HG03575 (cell line): ENCODE measurements around the gene SCUBE2.

ENCODE experiments used
- ATAC-seq: cut with Tn5 transposase; IDR thresholded peaks from one replicate; pipeline ENCODE4 v1.9.1; 2021; ENCODE audit not compliant: unreplicated experiment, insufficient number of reproducible peaks, low FRiP score; ENCODE audit errors: extremely low read depth

The SCUBE2 gene

DNA sequence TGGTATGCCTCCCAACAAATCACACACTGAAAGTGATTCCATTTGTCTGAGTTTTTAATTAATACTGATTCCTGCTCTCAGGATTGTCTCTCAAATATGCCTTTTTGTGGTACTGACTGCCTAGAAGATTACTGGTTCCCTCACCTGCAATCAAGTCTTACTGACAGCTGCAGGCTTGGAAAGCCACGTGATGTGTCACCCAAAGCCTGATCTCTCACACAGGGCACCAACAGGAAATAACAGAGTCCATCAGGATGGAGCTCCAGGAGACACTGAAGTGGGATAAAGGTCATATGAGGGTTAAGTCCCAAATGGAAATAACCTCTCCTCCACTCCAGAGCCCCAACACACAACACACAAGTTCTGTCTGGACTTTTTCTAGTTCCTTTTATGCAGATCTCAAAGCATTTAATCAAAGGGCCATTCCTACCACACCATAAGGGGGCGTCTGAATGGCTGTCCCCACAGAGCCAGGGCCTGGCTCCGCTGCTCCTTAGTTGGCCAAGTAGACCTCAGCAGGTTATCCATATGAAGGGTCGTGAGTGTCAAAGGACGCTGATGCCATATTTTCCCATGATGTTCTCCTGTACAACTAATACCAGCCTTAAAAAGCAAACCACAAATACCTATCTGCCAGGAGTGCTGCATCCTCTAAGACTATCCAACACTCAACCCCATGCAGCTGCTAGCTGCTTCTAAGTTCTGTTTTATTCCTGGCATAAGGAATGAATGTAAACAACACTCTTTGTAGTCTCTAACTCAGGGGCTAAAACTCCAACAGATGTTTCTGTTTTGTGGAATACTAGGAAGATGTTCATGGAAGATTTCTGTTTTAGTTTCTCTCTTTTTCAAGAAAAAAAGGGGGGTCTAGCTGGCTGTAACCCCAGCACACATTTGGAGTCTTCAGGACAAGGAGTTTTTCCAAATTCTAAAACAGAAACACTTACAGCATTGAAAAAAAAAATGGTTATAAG, 13.0 kb downstream of the SCUBE2 start:
- no peak for ATAC-seq

DNA sequence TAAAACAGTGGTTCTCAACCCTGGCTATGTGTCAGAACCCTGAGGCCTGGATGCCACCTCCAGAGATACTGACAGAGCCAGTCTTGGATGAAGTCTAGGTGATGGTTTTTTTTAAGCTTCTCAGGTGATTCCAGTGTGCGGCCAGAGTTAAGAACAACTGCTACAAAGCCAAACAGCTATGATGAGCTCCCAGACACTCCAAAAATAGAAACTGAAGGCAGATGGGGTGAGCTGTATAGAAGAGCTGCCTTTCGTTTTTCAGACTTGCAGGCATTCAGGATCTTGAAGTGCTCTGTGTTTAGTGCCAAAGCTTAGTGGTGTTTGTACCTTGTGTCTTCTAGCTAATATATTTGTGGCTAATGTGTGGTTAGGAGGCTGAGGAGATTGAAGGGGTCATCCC, 14.2 kb downstream of the SCUBE2 start:
- ATAC-seq = no peak

DNA sequence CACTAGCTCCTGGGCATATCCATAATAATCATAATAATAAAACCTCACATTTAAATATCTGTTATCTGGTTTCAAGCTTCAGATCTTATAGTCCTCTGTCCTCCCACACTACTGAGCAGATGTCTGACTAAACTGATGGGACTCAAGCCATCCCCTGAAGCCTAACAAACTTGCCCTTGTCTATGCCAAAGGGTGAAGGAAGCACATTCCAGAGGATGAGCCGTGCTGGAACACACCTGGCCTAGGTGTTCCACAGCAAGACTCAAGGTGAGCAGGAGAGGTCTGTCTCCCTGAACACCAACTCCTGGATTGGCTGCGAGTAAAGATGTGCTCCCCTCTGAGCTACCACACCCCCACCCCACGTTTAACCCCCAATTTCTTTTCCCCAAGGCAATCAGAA, 14.7 kb downstream of the SCUBE2 start:
- ATAC-seq = no peak

DNA sequence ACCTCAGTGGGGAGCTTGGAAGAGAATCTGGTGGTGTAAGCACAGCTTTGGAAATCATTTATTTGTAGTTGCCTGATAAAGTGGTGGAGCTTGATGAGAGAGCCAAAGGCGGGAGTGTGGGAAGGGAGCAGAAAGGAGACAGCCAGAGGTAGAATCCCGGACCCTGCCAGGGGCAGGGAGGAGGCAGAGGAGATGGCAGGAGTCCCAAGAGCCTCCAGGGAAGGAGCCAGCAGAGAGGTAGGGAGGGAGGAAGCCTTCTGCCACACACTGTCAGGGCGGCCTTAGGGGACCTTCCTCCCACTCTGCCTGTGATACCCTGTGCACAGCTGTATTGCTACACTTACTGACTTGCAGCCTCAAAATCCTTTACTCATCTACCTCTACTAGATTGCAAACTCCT, 15.4 kb downstream of the SCUBE2 start:
- no peak for ATAC-seq

DNA sequence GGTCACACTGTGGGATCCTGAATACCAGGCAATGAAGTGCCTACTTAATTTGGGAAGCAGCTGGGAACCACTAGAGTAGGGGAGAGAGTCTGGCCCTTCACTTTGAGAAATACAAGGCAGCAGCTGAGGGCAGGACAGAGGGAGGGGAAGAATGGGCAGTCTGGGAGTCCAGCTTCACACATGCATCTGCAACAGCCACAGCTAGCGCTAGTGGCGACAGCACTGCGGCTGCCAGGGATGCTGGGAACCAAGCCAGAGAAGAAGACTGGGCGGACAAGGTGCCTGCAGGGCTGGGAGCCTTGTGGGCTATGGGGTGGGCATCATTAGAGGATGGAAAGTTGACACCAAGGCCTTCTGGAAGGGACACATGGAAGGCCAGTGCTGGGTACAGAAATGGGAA, 15.8 kb downstream of the SCUBE2 start:
- ATAC-seq = no peak

DNA sequence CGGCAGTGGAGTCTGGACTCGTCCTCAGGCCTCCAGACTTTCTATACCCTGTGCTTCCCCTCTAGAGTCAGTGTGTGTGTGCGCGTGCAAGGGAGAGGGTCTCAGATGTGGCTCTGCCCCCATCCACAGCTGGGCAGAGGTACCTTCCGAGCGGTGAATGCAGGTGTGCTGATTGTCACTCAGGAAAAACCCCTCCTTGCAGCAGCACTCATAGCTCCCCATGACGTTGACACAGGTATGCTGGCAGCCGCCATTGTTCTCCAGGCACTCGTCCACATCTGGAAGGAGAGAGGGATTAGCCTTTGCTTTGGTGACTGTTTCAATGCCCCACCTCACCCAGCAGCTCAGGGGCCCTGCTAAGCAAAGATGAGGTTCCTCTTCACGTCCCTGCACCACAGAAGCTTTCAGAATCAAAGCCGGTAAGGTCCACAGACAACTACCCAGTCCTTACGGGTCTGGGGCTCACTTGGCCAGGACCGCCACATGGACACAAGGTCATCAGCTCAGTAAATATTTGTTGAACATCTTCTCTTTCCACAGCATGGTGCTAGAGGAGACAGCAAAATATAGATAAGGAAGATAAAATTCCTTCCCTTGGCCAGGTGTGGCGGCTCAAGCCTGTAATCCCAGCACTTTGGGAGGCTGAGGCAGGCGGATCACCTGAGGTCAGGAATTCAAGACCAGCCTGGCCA, 16.9 kb downstream of the SCUBE2 start:
- ATAC-seq = no peak

DNA sequence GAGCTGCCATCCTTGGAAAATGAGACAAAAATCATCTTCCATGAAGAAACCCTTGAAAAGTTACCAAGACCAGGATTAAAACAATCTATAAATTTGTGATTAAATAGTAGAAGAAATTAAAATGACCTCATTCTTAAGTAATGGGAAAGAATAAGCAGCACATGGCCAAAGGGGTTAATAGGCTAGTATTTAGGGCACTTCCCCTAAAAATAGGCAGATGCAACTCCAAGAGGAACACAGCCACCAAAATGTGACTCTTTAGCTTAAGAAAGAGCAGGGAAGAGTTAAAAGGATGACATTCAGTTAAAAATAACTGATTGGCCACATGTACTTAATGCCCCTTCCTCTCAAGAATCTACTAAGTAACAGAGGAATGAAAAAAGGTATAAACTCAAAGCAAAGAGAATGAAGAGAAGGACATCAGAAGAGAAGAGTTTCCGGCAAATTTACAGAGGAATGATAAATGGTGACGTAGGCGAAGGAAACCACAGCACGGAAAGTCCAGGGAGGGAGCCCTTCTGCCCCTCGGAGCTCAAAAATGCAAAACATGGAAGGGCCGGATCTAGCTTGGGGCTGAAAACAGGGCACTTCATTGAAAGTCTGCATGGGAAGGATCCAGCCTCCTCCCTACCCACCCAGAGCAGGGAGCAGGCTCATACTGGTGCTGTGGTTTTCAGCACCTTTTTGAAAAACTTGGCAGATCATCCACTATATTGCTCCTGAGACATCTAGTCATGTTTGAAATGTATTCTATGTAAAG, 17.8 kb downstream of the SCUBE2 start:
- ATAC-seq = no peak

DNA sequence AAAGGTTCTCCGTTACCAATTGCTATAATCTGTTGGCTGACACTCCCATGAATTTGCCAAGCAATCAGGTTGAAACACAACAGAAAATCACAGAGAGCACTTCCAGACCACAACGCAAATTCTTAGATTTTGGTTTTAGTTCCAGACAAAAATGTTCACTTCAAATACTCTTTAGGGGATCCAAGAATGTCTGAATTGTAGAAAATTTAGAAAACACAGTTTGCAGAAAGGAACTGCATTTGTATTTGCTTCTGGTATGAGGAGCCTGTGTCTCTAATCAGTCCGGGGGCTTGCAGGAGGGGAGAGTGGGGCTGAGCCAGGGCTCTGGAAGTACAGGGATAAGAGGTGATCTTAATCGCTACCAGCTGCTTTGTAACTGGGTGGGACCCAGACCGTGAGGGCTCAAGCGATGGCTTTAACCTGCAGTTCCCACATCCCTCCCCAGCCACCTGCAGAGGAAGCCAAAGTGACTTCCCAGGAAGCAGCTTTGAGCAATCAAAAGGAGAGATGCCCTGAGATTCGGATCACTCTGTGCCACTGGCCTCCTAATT, 18.7 kb downstream of the SCUBE2 start:
- no peak for ATAC-seq

DNA sequence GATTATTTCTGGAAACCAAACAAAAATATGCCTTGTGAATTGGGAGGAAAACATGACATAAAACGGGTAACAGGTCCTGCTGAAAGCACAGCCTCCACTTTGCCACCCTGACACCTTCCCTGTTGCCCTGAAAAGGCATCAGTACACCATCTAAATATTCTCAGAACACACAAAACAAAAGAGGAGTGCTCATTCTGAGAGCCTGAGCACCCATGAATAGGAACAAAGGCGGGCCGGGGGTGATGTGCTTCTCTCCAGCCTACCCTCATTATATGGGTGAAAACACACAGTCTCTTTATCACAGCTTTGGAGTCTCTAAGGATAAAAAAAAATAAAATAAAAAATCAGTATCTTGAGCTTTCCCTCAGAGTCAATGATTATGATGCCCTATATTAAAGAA, 19.7 kb downstream of the SCUBE2 start:
- no peak for ATAC-seq

DNA sequence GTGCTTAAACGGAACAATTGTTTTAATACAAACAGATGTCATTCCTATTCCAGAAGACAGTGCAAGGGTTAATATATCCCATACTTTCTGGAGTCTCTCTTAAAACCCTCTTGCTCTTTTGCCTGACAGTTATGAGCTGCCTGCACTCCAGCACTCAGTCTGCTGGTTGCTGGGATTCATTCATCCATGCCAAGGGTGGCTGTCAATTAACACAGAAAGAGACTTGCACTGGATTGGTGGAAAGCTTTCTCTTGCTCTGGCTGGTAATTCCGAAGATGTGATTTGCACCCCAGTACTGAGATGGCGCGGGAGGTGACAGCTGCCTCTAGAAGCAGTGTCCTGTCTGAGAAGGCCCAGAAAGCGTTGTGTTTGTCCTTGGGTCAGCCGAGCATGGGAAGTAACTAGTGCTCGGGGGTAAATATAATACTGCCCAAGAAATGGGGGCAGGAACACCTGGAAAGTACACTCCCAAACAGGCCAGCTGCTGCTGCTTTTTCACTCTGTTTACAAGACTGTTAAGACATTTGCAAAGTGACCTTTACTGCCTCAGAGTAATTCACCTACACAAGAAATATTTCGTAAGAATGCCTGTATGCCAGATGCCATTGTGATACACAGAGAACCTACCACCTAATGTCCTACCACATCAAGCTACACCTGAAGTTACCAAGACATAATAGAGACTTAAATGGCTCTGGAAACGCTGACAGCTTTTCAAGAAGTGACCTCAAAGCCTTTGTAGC, 20.5 kb downstream of the SCUBE2 start:
- no peak for ATAC-seq

DNA sequence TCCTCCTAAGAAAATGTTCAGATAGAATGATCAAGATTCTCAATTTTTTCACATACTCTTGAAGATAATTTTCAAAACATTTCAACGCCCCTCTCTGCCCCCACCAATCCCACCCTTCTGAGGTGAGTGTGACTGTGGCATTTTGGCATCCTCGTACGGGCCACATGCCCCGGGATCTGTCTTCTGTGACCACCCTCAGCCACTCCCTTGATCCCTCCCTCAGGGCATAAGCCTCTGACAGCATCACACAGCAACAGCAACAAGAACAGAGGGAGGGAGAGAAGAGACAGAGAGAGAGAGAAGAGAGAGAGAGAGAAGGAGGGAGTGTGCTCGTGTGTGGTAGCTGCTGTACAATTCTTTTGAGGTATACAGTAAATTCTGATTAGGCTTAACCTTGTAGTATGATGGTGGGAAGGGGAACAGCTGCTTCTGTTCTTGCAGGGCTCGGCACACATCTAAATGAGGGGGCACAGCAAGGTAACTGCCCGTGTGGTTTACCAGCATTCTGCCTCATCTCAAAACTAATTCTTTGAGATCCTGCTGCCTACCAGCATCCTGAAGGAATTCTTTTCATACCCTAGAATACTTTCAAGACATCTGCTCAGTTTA, 21.4 kb downstream of the SCUBE2 start:
- ATAC-seq = no peak

DNA sequence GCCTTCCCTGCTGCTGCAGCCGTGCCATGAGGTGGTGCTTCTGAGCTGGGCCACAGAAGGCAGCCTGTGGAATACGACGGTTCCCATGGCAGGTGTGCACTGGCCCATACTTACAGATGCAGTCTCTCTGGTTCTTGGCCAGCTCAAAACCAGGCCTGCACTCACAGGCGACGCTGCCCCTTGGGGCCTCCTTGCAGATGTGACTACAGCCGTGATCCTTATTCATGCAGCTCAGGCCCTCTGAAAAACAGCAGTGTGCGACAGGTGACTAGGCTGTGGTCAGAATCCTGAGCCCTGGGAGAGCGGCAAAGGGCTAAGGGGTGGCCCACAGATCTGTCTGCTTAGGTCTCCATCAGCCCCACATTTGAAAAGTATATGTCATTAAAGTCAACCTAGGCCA, 22.1 kb downstream of the SCUBE2 start:
- ATAC-seq = no peak

DNA sequence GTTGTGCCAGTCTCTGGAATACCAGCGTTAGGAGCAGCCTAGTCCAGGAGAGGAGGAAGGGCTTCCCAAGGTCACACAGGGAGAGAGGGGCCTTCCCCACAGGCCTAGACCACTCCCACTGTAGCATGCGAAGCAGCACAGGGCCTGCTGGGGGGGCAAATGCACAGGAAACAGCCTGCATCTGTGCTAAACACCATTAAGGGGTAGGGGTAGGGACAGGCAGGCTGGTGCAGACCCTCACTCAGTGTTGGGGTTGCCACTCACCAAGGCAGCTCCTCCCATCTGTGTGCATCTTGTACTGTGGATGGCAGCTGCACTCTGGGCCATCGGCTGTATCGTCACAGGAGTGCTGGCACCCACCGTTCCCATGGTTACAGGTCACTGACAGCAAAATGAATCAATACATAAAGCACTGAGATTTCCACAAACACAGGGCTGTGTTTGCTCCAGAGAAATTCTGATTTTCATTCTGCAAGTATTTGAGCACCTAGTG, 24.9 kb downstream of the SCUBE2 start:
- no peak for ATAC-seq

DNA sequence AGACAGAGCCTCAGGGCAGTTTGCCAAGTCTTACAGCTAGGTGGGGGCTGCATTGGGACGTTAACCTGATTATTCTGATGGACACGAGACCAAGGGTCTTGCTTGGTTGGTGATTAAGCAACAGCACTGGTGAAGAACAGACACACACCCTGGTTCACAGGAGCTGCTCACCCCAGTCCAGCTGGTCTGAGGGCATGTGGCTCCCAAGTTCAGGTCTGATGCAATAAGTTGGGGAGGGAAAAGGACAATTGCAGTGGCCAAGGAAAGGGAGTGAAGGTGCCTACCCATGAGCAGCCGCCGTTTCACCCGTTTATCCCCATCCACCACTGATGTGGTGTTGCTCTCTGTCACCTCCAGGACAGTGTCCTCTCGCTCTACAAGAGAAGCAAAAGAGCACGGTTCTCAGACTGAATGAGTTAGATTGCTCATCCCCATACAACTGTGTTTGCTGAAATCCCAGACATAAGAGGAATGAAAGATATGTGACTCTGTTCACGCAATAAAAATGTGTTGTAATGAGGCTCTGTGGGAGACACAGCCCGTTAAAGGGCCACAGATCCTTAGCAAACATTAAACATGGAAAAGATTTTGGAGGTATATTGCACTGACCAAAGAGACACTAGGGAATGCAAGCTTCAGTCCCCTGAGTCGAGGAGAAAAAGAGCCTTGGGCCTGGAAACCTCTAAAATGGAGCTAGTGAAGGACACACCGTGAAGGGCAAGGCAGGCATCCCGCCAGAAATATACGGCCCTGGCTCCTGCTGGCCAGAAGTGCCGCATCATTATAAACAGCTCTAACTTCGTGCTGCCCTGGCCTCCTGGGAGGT, 25.6 kb downstream of the SCUBE2 start:
- no peak for ATAC-seq

DNA sequence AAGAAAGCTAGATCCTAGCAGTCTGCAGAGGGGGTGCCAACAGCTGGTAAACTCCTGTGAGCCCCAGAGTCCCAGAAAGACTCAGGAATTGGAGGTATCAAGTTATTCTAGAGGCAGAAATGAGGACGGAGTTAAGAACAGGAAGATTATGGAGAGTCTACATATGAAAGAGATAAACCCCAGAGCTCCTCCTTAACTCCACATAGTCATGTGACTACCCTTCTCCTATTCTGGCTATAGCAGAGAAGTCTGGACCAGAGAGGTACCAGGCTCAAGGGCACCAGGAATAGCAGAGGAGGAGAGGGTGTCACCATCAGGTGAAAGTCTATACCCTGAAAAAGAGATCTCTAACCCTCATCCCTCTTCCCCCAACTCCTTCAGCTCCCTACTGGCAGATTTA, 29.6 kb downstream of the SCUBE2 start:
- ATAC-seq = no peak

DNA sequence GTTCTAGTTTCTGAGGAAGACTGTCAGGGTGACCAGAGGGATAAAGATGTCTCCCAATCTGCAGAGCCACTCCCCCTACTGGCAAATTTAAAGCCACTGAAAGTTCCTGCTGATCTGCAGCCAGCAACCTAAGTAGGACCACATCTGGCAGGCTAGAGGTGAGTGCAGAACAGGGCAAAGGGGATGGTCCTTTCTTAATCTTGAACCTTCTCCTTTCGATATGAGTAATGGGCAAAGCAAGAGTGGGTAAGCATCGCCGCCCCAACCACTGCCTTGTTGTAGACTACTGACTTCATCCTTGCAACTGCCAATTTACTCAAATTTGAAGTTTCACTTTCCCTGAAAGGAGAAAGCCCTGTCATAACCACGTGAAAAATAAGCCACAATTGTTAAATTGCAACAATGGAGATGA, 30.7 kb downstream of the SCUBE2 start:
- ATAC-seq = peak; percentile 88

DNA sequence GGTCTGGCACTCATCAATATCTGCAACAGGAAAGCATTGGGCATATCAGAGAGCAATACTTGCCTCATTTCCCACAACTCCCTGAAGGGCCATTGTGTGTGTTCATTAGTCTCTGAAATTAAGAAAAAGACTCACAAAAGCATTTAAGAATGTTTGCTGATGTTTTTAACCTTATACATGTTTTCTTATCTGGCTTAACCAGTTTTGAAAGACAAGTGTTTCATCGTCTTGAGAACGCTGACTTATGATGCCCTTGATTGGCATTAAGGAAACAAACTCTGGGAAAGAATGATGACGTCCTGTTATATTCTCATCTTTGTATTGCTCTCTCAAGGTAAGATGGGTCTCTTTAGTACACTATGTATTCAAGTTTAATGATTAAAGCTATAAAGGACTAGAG, 32.0 kb downstream of the SCUBE2 start:
- ATAC-seq = no peak
